ENCODE measurements around the gene NOC4L.

Gene NOC4L

DNA sequence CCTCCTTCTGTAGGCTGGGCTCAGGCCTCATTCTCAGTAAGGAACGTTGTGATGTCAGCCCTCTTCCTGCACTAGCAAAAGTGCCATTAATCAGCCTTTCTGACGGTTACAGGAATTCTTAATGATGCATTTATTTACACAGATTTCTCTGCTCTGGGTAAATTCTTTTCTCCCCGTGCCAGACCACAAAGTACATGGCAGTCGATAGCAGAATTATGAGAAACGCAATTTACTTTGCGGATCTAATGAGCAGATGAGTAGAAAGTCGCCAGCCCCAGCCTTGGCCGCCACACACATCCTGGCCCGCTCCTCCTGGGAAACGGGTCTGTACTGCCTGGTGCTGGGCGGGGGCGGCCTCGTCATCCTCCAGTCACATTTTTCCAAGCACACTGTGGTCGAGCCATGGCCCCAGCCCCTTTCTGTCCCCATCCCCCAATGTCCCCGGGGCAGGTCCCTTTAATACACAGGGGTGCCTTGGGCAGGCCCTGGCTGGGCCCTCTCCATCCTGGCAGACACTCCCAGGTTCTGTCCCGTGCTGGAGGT is 25.9 kb downstream of the NOC4L start:
- peak; percentile 23 for DNase-seq (ENCODE audit: low read depth)

DNA sequence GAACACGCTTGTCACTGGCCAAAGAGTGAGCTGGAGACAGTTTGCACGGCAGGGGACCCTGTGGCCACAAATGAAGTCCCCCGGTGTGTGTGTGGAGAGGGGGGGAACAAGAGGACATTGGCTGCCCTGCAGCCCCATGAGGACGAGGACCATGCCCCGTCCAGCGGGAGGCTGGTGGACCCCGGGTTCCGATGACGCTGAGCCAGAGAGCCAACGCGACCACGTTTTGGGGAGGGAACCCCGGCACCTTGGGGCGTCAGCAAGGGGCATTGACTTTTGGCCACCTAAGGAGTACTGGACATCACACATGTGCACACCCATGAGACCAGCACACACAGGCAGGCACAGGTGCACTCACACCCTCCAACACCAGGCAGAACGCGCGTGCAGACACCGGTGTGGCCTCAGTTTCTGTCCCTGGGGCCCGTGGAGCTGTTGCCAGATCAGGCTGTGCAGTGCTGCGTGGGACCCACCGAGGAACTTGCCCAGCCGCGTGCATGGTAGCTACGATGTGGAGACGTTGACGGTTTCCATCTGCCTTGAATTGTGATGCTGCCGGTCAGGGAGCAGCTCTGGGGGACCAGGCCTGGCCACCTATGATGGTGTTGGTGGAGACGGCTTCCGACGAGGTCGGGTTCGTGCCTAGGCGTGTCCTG is 26.5 kb downstream of the NOC4L start:
- no peak for DNase-seq (ENCODE audit: low read depth)

- no peak for DNase-seq (ENCODE audit: low read depth)
Measured at GRCh38 chr12:132171293-132171967, 27.2 kb downstream of the NOC4L start.

- no peak for DNase-seq (ENCODE audit: low read depth)
Measured at GRCh38 chr12:132171968-132172521, 27.8 kb downstream of the NOC4L start.

DNA sequence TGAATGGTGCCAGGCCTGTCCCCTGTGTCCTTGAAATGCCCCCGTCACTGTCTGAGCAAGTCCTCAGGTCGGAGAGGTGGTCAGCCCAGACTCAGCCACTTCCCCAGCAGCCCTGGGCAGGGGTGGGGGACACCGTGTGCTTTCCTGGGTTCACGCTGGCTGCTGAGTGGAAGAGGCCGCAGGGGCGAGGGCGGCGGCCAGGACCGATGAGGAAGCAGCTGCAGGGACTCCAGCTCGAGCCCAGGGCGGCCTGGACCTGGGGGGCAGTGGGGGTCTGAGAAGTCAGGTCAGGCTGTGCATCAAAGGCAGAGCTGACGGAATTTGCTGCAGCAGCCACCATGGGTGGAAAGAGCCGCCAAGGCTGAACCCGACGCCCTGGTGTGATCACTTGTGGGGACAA is 28.4 kb downstream of the NOC4L start:
- no peak for DNase-seq (ENCODE audit: low read depth)

DNA sequence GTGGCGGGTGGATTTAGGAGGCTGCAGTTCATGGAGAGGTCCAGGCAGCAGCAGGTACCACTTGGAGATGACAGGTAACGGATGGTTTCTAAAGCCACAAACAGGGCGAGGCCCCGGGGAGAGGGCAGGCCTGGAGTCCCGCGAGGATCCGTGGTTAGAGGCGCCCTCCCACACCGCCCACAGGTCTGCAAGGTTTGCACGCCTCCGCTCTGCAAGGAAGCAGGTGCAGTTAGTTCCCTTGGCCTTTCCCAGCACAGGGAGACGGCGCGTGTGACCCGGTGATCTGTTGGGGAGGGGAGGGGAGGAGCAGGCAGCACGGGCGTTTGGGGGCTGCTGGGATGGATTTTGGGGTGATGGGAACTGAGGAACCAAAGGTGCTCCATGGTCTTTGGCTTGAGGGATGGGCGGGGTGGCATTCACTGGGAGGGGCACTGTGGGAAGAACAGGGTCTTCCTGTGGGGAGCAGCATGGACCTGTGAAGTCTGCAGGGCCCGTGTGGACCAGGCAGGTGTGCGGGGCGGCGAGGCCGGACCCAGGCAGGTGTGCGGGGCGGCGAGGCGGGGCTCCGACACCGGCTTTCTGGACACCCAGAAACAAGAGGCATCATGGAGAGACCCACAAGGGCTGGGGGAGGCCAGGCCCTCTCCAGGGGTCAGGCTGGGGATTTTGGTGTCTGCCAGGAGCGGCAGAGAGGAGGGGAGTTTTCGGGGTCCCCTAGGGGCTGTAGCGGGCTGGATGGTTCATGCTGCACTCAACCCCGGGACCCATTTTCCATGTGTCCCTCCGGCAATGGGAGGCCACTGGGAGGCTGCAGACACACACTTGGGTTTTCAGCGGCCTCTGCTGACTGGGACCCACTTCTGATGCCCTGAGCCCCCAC is 29.1 kb downstream of the NOC4L start:
- no peak for DNase-seq (ENCODE audit: low read depth)

DNA sequence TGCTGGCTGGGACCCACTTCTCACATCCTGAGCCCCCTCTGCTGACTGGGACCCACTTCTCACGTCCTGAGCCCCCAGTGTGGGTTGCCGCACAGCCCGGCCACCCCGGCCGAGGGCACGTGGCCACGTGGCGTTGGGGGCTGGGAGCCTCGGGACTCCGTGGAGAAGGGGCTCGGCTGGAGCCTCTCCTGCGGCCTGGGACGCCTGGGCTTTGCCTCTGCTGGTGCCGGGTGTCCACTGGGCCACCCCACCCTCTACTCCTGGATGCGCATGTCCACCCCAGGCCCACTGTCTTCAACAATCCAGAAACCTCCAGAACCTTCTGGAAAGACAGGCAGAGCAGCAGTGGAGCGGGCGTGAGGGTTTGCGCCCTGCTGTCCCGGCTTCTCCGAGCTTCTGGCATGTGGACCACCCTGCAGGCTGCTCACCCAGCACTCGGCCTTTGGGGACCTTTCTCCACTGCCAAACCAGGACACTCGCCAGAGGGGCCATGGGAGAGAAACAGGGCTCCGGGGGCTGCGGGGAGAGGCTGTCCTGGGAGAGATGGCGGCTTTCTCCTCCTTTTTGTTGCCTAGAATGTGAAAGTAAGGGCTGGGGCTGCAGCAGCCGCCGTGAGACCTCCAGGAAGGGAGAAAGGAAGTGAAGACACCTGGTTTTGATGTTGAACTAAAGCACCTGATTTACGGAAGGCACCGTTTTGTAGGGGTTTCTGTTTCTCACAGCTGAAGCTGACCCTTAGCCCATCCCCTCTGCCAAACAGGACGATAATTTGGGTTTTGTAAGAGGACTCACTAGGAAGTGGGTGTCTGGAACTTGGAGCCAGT is 30.0 kb downstream of the NOC4L start:
- DNase-seq (ENCODE audit: low read depth): no peak

GRCh38 chr12:132174839-132175490 is 30.7 kb downstream of the NOC4L start:
- DNase-seq (ENCODE audit: low read depth): no peak

DNA sequence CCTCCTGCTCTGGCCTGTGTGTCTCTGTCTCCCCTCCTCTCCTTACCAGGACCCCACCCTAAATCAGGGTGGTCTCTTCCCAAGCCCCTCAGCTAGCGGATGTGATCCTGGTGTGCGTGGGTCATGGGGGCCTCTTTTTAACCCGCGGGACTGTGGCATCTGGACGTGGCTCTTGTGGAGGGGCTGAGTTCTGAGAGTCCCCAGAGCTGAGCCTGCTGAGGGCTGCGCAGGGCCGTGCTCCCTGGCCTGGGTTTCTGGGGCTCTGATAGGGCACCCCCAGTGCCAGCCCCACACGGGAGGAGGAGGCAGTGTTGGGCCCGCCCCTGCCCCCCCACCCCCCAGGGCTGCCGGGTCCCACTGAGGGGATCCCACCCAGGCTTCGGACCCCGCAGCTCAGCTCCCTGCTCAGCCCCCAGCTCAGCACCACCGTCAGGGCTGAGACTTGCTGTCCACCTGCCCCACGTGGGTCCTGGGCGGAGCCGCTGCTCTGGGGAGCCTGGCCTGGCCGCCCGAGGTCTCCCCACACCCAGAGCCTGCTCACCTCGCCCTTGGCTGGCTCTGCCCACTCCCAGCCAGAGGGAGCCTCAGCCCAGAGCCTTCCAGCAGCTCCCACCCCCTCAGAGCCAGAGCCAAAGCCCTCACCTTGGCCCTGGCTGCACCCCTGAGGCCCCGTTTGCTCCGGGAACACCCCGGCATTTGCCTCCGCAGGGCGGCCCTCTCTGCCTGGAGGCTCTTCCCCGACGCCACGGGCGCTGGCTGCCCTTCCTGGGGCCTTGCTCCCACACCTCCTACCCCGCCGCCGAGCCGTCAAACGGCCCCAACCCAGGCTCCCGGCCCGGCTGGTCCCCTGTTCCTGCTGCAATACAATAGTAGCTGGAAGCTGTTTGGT is 31.5 kb downstream of the NOC4L start:
- DNase-seq (ENCODE audit: low read depth): no peak

DNA sequence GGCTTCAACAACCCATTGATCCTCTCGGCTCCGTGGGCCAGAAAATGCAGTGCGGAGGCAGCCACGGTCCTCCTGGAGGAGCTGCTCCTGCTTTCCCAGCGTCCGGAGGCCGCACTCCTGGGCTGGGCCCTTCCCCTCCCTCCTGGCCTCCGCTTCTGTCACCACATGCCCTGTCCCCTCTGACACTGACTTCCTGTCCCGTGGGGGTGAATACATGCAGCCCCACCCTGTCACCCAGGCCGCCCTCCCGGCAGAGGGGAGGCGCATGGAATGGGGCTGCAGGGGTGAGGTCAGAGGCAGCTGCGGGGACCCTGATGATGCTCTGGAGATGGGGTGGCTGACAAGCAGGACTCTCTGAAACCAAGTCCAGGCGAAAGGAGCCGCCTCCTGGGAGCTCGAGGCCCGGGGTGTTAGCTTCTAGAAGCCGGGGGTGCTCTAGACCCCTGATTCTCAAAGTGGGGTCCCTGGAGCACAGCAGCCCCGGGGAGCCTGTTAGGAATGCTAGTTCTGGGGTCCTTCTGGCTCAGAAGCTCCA is 32.2 kb downstream of the NOC4L start:
- no peak for DNase-seq (ENCODE audit: low read depth)

DNA sequence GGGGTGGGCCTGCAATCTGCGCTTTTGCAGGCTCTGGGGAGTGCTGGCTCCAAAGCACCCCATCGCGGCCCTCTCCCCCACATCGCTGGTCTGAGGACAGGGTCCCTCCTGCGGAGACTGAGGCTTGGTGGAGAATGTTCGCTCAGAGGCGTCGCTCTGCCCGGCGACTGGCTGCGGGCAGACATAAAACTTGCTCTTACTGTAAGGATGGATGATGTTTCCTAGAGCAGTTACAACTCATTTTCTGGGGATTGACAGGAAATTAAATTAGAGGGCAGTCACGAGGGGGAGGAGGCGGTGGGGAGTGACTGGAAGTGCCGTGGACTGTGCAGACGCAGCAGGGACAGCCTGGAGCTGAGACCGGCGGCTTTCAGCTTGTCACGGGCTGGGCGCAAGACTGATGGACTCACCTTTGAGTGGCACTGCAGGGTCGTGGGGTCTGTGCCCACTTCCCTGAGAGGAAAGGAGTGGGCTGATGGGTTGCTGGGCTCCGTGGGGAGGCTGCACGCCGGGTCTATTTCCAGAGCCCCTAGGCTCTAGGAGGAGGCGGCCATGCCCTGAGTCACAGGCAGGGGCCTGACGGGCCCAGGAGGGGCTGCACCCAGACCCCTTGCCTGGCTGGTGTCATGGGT is 32.8 kb downstream of the NOC4L start:
- DNase-seq (ENCODE audit: low read depth): no peak

GRCh38 chr12:132178316-132178715 is 34.1 kb downstream of the NOC4L start:
- no peak for DNase-seq (ENCODE audit: low read depth)

GRCh38 chr12:132178801-132179401 is 34.6 kb downstream of the NOC4L start:
- DNase-seq (ENCODE audit: low read depth): no peak

DNA sequence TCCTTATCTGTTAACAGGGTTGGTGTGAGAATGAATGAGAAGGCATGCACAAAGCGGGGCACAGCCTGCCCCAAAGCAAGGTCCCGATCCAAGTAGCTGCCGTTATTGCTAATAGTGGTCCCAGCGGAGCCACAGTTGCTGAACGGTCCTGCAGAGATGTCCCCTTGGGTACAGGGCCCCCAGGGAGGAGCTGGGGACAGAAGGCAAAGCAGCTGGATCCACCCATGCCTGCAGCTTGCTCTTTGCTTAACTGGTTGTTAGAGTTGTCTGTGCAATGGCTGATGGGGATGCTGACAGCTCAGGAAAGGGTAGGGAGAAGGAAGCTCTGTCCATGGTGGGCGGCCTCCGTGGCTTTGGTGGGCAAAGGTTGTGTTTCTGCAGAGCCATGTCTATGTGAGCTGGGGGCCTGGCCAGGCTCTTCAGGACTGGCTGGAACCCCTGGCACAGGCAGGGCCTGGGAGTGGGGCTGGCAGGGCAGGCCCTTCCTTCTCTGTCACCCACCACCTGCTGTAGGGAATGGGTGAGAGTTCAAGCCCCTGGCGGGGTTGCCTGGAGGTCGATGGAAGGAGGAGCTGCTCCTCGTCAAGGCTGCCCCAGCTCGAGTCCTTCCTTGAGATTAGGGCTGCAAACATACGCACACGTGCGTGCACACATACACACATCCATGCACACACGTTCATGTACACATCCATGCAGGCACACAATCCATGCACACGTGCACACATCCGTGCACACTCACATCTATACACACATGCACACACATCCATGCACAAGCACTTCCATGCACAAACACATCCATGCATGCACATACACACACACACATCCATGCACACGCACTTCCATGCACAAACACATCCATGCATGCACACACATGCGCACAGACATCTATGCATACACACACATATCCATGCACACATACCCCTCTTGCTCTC is 35.4 kb downstream of the NOC4L start:
- DNase-seq (ENCODE audit: low read depth): no peak

- DNase-seq (ENCODE audit: low read depth): no peak
Measured at GRCh38 chr12:132180648-132181546, 36.6 kb downstream of the NOC4L start.

GRCh38 chr12:132181570-132182200 is 37.4 kb downstream of the NOC4L start:
- DNase-seq (ENCODE audit: low read depth): no peak

Measured in ELR (cell line).